ENCODE data around the gene RGL2.
A peak's percentile ranks its signal among the peaks of the same experiment; 100 is the strongest.

RGL2 gene

GRCh38 chr6:33306356-33306755, 7.6 kb upstream of the RGL2 start:
- TF ChIP-seq CTCF (conservative IDR thresholded peaks at IDR 0.05; ENCODE audit: low read depth, low read length), result no peak
- no peak overlapping the region for H3K4me3 ChIP-seq (ENCODE audit: low read length)
- no peak for DNase-seq (ENCODE audit: low read depth)

- TF ChIP-seq CTCF (conservative IDR thresholded peaks at IDR 0.05; ENCODE audit: low read depth, low read length), result no peak
- H3K4me3 ChIP-seq (ENCODE audit: low read length), result no peak overlapping the region
- DNase-seq (ENCODE audit: low read depth), result no peak
Observed at GRCh38 chr6:33305052-33305451, 6.3 kb upstream of the RGL2 start.

GRCh38 chr6:33304216-33304615, 5.5 kb upstream of the RGL2 start:
- DNase-seq (ENCODE audit: low read depth), result no peak
- TF ChIP-seq CTCF (conservative IDR thresholded peaks at IDR 0.05; ENCODE audit: low read depth, low read length), result no peak
- no peak overlapping the region for H3K4me3 ChIP-seq (ENCODE audit: low read length)

- no peak for TF ChIP-seq CTCF (conservative IDR thresholded peaks at IDR 0.05; ENCODE audit: low read depth, low read length)
- H3K4me3 ChIP-seq (ENCODE audit: low read length), result no peak overlapping the region
- DNase-seq (ENCODE audit: low read depth), result no peak
Observed at GRCh38 chr6:33301877-33302276, 3.1 kb upstream of the RGL2 start.

- no peak for DNase-seq (ENCODE audit: low read depth)
- TF ChIP-seq CTCF (conservative IDR thresholded peaks at IDR 0.05; ENCODE audit: low read depth, low read length), result peak; percentile 79
- H3K4me3 ChIP-seq (ENCODE audit: low read length), result peak overlapping the region; percentile 96
Observed at GRCh38 chr6:33299237-33299944, 649 bp upstream of the RGL2 start.

GRCh38 chr6:33297956-33298772, 578 bp downstream of the RGL2 start:
- H3K4me3 ChIP-seq (ENCODE audit: low read length), result peak overlapping the region; percentile 96
- peak; percentile 8 for TF ChIP-seq CTCF (conservative IDR thresholded peaks at IDR 0.05; ENCODE audit: low read depth, low read length)
- DNase-seq (ENCODE audit: low read depth), result no peak

Data from retinal pigment epithelial cell (primary cell).